ENCODE data around the gene TFDP2. TPM values are rescaled to one million over a fixed set of nuclear protein-coding genes. Genes with fewer than 3 reads are reported as not detected.

Gene TFDP2
- total RNA-seq, 1 experiment from 2014 or later: 76.0 TPM

DNA sequence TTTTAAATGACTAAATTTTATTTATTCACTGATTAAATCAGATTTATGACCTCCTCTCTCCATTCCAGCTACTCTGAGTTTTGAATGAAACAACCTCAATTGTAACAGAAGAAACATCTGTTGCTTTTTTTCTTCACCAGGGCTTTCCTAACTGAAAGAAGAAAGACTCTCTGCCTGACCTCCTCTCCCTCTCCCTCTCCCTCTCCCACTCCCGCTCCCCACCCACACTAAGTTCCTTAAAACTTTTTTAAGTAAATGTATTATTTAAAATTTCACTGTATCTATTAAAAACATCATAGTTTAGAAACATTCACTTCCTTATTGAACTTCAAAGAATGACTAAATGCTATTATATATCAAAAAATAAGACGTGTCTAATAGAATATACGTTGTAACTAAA is 122.0 kb downstream of the TFDP2 start:
- WGBS (ENCODE audit: extremely low coverage, insufficient read length, low lambda C conversion rate): no CpG with 5 or more reads among the region's 3 CpGs
- Histone ChIP-seq H3K23me2 (ENCODE audit: insufficient read length, low read depth, low read length, poor library complexity, severe bottlenecking) (no peaks in the 10 kb centered on the region), H3K4me2 (ENCODE audit: insufficient read depth, insufficient read length, low read length) (peak overlapping the region; percentile 81), H3K23ac (ENCODE audit: insufficient read length, low read depth, low read length) (no peak overlapping the region), H3K27ac (ENCODE audit: insufficient read length, low read depth, low read length) (no peak overlapping the region), H3K4ac (ENCODE audit: low read depth, low read length) (no peak overlapping the region), H3K9me3 (ENCODE audit: control insufficient read depth, low read depth, low read length) (no peaks in the 10 kb centered on the region), H3K79me1 (ENCODE audit: insufficient read depth, low read depth, low read length, poor library complexity, severe bottlenecking) (no peaks in the 10 kb centered on the region), H4K5ac (ENCODE audit: insufficient read length, low read depth, low read length) (no peak overlapping the region), H2BK20ac (ENCODE audit: low read depth, low read length, poor library complexity, severe bottlenecking) (no peak overlapping the region), H3K79me2 (ENCODE audit: insufficient read depth, low read length) (no peaks in the 10 kb centered on the region; the same call in 1 of the 2 replicates), H2BK12ac (ENCODE audit: insufficient read length, low read depth, low read length) (no peak overlapping the region), H4K8ac (replicated peaks; ENCODE audit: insufficient read length, low read depth, low read length) (no peak overlapping the region), H2AFZ (ENCODE audit: low read length) (no peak overlapping the region), H4K91ac (ENCODE audit: insufficient read length, low read depth, low read length) (no peak overlapping the region), H2BK15ac (ENCODE audit: low read depth, low read length) (no peak overlapping the region), H3K27me3 (ENCODE audit: insufficient read depth, low read length) (no peaks in the 10 kb centered on the region), H4K20me1 (ENCODE audit: control insufficient read depth, insufficient read depth, insufficient read length) (no peaks in the 10 kb centered on the region), H3K56ac (ENCODE audit: insufficient read length, low read depth, low read length) (no peak overlapping the region), H3K18ac (ENCODE audit: insufficient read length, low read depth, low read length) (no peak overlapping the region), H2AK5ac (ENCODE audit: insufficient read length, low read length) (no peak overlapping the region), H3K4me1 (ENCODE audit: insufficient read depth, low read length) (no peaks in the 10 kb centered on the region), H2BK120ac (ENCODE audit: low read depth, low read length, poor library complexity, severe bottlenecking) (no peak overlapping the region), H3T11ph (ENCODE audit: low read length) (no peak overlapping the region), H3K9ac (ENCODE audit: extremely low read depth, insufficient read length, low read length) (no peak overlapping the region), H3K14ac (ENCODE audit: insufficient read depth, low read length) (no peak overlapping the region), H2BK5ac (ENCODE audit: insufficient read length, low read length) (no peak overlapping the region)
- no peak for DNase-seq
- TF ChIP-seq, protein P1, sequence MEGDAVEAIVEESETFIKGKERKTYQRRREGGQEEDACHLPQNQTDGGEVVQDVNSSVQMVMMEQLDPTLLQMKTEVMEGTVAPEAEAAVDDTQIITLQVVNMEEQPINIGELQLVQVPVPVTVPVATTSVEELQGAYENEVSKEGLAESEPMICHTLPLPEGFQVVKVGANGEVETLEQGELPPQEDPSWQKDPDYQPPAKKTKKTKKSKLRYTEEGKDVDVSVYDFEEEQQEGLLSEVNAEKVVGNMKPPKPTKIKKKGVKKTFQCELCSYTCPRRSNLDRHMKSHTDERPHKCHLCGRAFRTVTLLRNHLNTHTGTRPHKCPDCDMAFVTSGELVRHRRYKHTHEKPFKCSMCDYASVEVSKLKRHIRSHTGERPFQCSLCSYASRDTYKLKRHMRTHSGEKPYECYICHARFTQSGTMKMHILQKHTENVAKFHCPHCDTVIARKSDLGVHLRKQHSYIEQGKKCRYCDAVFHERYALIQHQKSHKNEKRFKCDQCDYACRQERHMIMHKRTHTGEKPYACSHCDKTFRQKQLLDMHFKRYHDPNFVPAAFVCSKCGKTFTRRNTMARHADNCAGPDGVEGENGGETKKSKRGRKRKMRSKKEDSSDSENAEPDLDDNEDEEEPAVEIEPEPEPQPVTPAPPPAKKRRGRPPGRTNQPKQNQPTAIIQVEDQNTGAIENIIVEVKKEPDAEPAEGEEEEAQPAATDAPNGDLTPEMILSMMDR (conservative IDR thresholded peaks at IDR 0.05): no peak
- H3K27ac Mint-ChIP-seq: peak overlapping the region in 2 of 3 experiments; percentile 96 to 97; a peak in 5 of 7 replicates
- no peaks in the 10 kb centered on the region for H3K9me3 Mint-ChIP-seq
- peaks cover 8 to 22% (median 13%) of the 10 kb centered on the region in 3 experiments; a peak in 6 of 7 replicates for H3K36me3 Mint-ChIP-seq (ENCODE audit: insufficient read depth in 1 of 3, low read depth in 3 of 3)
- no peaks in the 10 kb centered on the region for H3K27me3 Mint-ChIP-seq (ENCODE audit: low read depth)
- peaks cover 24 to 30% of the 10 kb centered on the region in 2 experiments for H3K4me1 Mint-ChIP-seq
- peak overlapping the region; percentile 78 to 96 for H3K4me3 Mint-ChIP-seq
